HG02885 (cell line): ENCODE measurements around the gene VDR.
"Not testable (repeated sequence)": the region's sequence is repeated elsewhere in the genome, so short reads cannot be mapped to it uniquely, and the experiment has no call there.

Experiments used
- ATAC-seq: cut with Tn5 transposase; IDR thresholded peaks from one replicate; pipeline ENCODE4 v1.9.1; 2021; ENCODE audit warnings: mild to moderate bottlenecking; ENCODE audit not compliant: unreplicated experiment, poor library complexity

Gene VDR

GRCh38 chr12:47851303-47851952 is 53.4 kb downstream of the VDR start:
- no peak for ATAC-seq

DNA sequence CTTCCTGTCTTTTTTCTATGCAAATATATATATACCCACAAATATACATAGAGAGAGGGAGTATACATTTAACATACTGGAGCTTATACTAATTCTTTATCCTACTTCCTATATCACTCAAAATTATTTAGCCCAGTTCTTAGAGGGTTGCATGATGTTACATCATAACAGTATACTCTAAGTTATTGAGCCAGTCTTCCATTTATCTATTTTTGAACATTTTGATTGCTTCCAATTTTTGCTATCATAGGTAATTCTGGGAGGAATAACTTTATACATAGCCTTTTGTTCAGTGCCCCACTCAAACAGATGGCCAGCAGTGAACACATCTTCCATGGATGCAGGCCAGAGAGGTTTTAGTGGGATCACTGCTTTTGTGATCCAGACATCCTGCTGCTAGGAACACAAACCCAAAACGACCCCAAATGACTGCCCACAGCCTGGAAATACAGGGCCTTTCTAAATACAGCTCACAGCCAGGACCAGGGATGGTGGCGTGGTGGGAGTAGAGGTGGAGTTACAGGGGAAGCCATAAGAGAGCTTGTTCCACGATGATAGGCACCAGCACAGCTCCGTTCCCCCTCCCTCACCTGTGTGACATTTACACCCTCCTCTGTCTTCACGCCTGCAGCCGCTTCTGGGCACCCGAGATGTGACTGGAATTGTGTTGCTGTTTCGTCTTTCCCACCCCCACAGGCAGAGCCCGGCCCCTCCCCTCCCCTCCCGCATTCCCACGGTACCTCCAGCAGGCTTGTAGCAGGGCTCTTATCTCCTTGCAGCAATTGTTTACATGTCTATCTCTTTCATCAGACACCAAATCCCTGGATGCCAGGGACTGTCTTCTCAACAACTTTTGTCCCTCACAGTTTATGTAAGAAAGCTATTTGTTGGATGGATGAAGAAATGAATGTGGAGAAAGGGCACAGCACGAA is 54.4 kb downstream of the VDR start:
- no peak for ATAC-seq

DNA sequence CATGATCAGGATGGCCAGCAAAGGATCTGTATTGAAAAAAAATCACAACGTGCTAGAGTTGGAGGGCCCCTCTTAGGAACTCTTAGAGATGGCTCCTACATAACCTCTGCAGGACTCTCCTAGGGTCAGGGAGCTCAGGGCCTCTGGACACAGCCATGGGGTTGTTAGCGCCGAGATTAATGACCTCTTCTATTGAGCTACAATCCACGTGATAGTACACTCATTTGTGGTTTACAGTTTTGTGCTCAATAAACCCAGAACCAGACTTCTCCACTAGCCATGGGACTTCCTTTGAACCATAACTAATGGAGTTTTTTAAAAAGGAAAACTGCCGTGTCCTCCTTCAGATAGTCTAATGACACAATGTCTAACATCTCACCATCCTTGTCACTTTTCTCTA is 55.5 kb downstream of the VDR start:
- no peak for ATAC-seq

DNA sequence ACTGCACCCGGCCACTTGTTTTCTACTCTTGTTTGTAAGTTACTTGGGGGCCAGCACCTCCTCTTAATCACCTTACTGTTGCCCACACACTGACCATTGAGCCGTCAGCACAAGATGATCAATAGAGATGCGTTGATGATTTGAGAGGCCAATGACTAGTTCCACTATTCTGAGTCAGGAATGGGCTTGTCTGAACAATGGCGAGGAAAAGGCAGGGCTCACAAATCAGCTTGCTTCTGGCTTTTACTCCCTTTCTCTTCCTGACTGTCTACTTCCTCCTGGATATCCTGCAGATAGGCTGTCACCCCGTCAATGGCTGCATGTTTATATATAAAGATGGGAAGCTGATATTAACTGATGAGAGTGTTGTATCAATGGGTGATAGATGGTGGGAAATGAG is 55.9 kb downstream of the VDR start:
- ATAC-seq, result no peak

DNA sequence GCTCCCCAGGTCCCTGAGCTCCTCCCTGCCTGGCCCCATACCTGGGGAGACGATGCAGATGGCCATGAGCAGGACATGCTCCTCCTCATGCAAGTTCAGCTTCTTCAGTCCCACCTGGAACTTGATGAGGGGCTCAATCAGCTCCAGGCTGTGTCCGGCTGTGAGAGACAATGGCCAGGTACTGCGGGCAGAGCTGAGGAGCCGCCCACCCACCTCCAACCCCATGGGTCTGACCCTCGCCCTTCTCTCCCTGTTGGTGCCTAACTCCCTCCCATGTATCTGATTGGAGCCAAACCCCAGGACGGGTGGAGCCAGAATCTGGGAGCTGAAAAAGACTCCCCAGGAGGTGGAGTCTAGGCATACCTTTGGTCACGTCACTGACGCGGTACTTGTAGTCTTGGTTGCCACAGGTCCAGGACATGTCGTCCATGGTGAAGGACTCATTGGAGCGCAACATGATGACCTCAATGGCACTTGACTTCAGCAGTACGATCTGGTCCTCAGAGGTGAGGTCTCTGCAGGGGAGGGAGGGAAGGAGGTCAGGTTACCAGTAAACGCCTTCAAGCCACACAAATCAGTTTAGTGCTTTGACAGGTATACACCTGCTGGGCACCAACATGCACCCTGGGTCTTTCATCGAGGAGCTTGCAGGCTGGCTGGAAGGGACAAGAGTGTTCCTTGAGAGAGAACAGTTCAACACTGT is 58.3 kb downstream of the VDR start:
- no peak for ATAC-seq

GRCh38 chr12:47845081-47845480 is 59.7 kb downstream of the VDR start:
- no peak for ATAC-seq

DNA sequence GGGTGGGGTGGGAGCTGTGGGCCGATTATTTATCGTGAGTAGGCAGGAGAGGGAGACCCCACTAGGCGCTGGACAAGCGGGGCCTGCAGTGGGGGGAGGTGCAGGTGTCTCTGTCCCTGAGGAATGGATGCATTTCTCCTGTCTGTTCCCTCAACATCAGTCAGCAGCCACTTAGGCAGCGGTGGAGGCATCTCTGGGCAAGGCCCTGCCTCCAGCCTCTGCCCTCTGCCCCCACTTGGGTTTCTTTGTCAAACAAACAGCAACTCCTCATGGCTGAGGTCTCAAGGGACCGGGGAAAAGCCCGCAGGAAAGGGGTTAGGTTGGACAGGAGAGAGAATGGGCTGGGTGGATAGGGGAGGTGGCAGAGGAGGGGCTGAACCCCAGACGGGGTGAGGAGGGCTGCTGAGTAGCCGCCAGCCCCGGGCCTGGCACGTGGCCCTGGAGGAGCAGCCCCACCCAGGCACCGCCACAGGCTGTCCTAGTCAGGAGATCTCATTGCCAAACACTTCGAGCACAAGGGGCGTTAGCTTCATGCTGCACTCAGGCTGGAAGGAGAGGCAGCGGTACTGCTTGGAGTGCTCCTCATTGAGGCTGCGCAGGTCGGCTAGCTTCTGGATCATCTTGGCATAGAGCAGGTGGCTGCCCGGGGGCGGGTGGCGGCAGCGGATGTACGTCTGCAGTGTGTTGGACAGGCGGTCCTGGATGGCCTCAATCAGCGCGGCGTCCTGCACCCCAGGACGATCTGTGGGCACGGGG is 60.4 kb downstream of the VDR start:
- ATAC-seq, result no peak

GRCh38 chr12:47843226-47843980 is 61.4 kb downstream of the VDR start:
- ATAC-seq, result no peak

- ATAC-seq, result not testable (repeated sequence)
Measured at GRCh38 chr12:47842543-47842942, 62.3 kb downstream of the VDR start.

GRCh38 chr12:47841910-47842309 is 62.9 kb downstream of the VDR start:
- no peak for ATAC-seq

GRCh38 chr12:47841501-47841900 is 63.3 kb downstream of the VDR start:
- no peak for ATAC-seq

DNA sequence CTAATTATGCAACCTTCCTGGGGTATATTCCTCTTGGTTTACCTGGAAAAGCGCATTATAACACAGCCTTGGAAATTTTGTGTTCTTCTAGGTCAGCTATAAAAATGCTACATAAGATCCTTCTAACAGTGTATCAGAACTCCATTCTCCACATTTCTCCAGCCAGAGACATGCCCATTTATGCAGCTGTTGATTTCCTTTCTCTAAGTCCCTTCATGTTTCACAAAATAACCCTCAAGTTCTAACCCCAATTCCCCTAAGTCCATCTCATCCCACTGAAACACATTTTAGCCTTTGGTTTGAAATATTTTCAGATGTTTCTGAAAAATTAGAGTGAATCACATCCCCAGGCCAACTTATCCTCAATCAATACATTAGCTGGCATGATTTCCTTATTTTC is 64.2 kb downstream of the VDR start:
- ATAC-seq, result no peak

- no peak for ATAC-seq
Measured at GRCh38 chr12:47839214-47839876, 65.4 kb downstream of the VDR start.

- ATAC-seq, result no peak
Measured at GRCh38 chr12:47838286-47838931, 66.4 kb downstream of the VDR start.

DNA sequence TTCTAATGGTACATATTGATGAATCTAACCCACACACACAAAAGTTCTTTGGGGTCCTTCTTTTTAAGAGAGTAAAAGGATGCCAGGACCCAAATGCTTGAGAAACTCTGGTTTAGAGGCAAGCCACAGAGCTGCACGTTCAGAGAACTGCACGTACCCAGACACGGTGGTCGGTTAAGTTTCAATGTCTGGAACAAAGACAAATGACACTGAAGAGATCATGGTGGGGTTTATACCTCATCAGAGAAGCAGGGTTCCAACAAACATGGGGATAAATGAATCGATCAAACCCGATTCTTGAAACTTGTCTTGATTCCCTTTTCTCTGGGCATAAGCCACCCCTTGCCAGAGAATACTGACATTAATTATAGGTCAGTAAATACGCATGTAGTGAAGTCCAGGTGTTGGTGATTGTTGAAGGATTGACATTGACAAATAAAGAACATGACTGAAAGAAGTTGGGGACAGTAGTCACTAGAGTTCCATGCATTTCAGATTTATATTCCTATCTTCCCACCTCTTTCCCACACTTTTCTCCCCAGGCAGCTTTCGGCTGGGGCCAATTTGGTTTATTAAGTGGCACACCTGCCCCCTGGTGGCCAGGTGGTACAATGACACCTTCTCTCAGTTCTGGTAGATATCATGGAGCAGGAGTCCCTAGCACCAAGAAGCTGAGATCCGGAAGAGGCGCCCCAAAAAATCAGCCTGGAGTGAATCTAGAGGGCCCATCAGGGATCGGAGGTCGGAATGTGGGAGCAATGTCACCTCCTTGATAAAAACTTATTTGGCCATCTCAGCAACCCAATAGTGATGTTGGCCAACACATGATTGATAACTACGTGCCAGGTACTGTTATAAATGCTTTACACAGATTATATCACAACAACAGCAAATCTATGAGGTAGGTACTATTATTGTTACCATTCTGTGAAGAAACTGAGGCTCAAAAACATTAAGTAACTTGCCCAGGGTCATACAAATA is 67.3 kb downstream of the VDR start:
- no peak for ATAC-seq

DNA sequence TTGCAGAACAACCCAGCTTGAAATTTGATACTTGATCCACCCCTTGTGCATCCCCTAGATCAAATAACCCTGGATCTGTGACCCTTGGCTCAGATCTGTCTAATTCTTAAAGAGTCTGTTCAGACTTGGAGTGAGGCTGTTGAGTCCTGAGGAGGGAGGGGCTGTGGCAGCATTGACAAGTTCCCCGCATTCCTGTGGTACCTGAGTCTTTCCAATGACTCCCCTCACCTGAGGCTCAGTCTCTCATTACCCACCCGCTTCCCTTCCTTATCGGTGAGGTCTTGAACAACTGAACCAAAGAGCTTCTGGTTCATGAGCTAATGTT is 69.0 kb downstream of the VDR start:
- ATAC-seq, result no peak

DNA sequence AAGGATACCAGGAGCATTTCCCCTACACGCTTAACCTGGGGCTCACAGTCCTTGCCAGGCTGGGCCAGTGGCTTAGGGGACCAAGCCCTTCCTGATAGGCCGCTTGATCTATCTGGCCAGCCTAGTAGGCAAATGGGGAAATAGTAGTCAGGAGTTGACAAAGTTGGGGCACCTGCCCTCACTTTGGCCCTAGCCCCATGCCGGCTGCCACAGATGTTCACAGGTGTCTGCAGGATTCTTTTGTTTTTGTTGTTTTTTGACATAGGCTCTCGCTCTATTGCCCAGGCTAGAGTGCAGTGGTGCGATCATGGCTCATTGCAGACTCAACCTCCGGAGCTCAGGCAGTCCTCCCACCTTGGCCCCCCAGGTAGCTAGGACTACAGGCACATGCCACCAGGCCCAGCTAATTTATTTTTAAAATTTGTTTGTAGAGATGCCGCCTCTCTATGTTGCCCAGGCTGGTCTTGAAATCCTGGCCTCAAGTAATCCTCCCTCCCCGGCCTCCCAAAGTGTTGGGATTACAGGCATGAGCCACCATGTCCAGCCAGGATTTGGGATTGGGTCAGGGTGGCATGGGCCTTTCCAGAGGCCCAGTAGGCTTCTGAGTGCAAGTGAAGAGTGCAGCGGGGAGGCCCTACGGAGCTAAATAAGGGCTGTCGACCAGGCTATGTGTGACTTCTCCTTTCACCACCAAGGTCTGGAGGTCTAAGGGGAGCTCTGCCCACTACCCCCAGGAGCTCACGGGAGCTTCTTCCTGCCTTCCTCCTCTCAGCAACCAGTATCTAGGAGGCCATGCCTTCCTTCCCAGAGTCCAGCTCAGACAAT is 69.6 kb downstream of the VDR start:
- no peak for ATAC-seq
